ENCODE measurements around the gene COPB2.

DNA sequence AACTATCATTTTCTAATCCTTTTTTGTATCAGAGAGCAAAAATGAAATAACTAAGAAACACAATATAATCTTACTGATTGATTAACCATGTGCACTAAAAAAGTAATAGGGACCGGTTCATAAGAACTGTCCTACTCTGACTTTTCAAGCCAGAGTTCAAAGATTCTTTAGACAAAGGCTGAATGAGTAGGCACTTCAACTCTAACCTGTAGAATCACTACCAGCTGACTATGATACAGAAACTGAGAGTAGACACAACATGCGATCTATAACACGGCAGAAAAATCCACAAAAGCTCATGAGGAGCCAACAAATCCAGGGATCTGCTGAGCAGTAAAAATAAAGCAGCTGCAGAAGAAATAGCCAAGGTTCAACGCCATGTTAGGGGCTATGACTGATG, 8.9 kb downstream of the COPB2 start:
- TF ChIP-seq EP300 (IDR thresholded peaks at IDR 0.05) (no peak), POLR2A (IDR thresholded peaks at IDR 0.05) (no peak)
- TF ChIP-seq, protein P1, sequence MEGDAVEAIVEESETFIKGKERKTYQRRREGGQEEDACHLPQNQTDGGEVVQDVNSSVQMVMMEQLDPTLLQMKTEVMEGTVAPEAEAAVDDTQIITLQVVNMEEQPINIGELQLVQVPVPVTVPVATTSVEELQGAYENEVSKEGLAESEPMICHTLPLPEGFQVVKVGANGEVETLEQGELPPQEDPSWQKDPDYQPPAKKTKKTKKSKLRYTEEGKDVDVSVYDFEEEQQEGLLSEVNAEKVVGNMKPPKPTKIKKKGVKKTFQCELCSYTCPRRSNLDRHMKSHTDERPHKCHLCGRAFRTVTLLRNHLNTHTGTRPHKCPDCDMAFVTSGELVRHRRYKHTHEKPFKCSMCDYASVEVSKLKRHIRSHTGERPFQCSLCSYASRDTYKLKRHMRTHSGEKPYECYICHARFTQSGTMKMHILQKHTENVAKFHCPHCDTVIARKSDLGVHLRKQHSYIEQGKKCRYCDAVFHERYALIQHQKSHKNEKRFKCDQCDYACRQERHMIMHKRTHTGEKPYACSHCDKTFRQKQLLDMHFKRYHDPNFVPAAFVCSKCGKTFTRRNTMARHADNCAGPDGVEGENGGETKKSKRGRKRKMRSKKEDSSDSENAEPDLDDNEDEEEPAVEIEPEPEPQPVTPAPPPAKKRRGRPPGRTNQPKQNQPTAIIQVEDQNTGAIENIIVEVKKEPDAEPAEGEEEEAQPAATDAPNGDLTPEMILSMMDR (IDR thresholded peaks at IDR 0.05): no peak
